Type B pancreatic cell (in vitro differentiated cells): Measurements from ENCODE around the gene GGT1. TPM values are rescaled to one million over a fixed set of nuclear protein-coding genes. Genes with fewer than 3 reads are reported as not detected.

Experiments used
- DNase-seq: peaks from one replicate; pipeline ENCODE4 v3.0.0; 2021; ENCODE audit warnings: mixed read lengths; ENCODE audit not compliant: unreplicated experiment; ENCODE audit errors: extremely low spot score
- H3K27ac Mint-ChIP-seq: 2 replicates; pipeline ENCODE4 v1.8.0; 2021; ENCODE audit warnings: mild to moderate bottlenecking, mixed read lengths
- H3K27me3 Mint-ChIP-seq: 2 replicates; pipeline ENCODE4 v1.8.0; 2021; ENCODE audit warnings: mixed read lengths
- H3K36me3 Mint-ChIP-seq: 2 replicates; pipeline ENCODE4 v1.8.0; 2021; ENCODE audit warnings: mixed read lengths
- H3K4me1 Mint-ChIP-seq: one replicate; pipeline ENCODE4 v1.8.0; 2021; ENCODE audit warnings: mixed read lengths; ENCODE audit not compliant: unreplicated experiment
- H3K4me3 Mint-ChIP-seq: 2 replicates; pipeline ENCODE4 v1.8.0; 2021; ENCODE audit warnings: mild to moderate bottlenecking, mixed read lengths
- H3K9me3 Mint-ChIP-seq: 2 replicates; pipeline ENCODE4 v1.8.0; 2021; ENCODE audit warnings: mixed read lengths
- total RNA-seq: library from RNA; stranded (reverse); gene quantifications from 2 replicates; pipeline ENCODE4 v1.2.1, GENCODE V29; 2021; ENCODE audit warnings: low replicate concordance
- TF ChIP-seq, protein P1 (sequence below): fragments of 200-600 bp; sonication (generic); conservative IDR thresholded peaks from 2 replicates; pipeline ENCODE4 v1.5.0; 2021; ENCODE audit warnings: antibody characterized with exemption, mild to moderate bottlenecking

Gene GGT1
- total RNA-seq, 1 donor from 2014 or later = 4.2 TPM

DNA sequence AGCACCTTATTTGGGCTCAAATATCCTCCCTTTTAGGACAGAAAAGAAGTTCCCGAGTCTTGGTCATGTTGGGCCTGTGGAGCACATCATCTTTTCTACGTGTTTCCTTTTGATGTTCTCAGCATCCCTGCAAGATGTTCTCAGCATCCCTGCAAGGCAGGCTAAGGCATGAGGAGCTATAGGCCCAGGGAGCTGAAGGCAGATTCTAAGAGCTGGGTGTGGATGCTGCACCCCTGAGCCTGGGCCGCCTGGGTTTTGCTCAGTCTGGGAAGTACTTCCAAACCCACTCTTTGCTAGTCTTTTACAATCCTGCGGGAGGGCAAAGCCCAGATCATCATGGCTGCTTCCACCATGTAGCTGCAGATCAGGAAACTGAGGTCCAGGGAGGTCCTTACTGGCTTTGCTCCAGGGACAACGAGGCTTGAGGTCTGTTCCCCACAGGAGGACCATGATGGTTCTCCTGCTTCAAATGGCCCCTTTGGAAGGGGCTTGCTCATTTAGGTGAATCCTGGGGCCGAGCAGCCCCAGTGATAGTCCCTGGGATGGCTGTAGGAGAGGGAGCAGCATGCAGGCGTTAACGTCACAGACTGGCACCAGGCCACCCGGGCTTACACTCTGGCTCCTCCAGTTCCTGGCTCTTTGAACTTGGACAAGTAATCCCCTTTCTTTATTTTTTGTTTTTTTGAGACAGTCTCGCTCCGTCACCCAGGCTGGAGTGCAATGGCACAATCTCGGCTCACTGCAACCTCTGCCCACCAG is 20.8 kb upstream of the GGT1 start:
- DNase-seq = no peak
- no peak overlapping the region for H3K27ac Mint-ChIP-seq
- no peaks in the 10 kb centered on the region for H3K27me3 Mint-ChIP-seq
- H3K9me3 Mint-ChIP-seq = no peaks in the 10 kb centered on the region
- peaks cover 10% of the 10 kb centered on the region for H3K4me1 Mint-ChIP-seq
- no peaks in the 10 kb centered on the region for H3K36me3 Mint-ChIP-seq
- H3K4me3 Mint-ChIP-seq = no peak overlapping the region
- TF ChIP-seq, protein P1, sequence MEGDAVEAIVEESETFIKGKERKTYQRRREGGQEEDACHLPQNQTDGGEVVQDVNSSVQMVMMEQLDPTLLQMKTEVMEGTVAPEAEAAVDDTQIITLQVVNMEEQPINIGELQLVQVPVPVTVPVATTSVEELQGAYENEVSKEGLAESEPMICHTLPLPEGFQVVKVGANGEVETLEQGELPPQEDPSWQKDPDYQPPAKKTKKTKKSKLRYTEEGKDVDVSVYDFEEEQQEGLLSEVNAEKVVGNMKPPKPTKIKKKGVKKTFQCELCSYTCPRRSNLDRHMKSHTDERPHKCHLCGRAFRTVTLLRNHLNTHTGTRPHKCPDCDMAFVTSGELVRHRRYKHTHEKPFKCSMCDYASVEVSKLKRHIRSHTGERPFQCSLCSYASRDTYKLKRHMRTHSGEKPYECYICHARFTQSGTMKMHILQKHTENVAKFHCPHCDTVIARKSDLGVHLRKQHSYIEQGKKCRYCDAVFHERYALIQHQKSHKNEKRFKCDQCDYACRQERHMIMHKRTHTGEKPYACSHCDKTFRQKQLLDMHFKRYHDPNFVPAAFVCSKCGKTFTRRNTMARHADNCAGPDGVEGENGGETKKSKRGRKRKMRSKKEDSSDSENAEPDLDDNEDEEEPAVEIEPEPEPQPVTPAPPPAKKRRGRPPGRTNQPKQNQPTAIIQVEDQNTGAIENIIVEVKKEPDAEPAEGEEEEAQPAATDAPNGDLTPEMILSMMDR = no peak

DNA sequence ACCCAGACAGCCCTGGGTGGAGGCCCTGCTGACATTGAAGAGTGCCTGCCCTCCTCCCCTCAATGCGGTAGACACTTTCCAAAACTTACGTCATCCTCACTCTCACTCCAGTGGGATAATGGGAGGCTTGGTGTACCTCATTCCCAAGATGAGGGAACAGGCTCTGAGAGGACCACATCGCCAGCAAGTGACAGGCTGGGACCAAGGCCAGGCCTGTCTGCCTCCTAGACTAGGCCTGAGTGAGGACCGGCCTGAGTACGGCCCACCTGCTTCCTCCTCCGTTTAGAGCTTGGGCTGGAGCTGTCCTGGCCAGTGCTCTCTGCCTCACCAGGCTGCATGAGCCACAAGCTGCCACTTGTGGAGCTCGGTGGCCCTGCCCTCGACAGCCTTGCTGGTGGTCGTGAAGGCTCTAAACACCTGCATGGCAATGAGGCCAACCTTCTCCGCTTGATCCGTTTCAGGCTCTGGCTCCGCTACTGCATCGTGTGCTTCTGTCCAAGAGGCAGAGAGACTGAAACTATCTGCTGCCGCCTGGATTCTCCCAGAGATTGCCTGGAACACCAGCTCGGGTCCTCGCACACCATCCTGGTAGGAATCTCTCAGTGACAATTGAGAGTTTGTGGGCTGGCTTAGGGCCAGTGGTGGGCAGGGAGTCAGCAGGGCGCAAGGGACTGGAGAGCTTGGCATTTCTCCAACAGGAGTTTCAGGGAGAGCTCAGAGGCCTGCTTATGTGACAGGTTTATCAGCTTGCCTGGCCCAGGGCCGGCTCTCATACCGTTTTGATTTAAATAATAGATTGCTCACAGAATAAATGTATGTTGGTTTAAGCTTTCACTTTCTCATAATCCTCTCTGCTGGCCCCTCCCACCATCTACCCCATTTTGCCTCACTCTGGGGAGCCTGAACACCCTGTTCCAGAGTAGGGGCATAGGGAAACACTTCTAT is 19.5 kb upstream of the GGT1 start:
- Mint-ChIP-seq H3K4me1 (peaks cover 4% of the 10 kb centered on the region), H3K4me3 (no peak overlapping the region), H3K36me3 (no peaks in the 10 kb centered on the region), H3K27me3 (no peaks in the 10 kb centered on the region), H3K9me3 (no peaks in the 10 kb centered on the region), H3K27ac (no peak overlapping the region)
- DNase-seq = no peak
- TF ChIP-seq, protein P1 = no peak

DNA sequence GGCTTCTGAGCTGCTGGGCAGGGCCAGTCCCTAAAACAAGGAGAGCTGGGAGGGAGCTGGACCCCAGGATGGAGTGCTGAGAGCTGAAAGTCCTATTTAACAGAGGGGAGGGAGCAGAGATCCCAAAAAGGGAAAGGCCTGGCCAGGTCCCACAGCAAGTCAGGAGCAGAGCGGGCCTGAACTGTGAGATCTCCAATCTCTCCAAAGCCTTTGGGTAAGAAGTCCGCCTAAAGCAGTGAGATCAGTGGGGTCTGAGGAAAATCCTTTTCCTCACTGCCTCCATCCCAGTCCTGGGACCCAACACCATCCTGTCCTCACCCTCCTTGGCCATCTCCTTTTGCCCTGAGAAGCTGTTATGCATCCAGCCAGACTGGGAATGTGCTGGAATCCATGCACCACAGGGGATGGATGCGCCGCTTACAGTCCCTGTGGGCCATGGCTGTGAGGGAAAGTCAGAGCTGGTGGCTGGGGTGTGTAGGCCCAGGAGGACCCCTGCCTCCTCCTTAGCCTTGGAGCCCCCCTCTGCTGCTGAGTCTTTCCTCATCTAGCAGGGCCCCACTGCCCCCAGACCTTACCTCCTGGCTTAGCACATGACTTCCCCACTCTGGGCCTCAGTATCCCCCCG is 18.7 kb upstream of the GGT1 start:
- no peak for DNase-seq
- no peaks in the 10 kb centered on the region for H3K27me3 Mint-ChIP-seq
- no peak overlapping the region for H3K4me3 Mint-ChIP-seq
- H3K36me3 Mint-ChIP-seq = no peaks in the 10 kb centered on the region
- no peaks in the 10 kb centered on the region for H3K4me1 Mint-ChIP-seq
- H3K27ac Mint-ChIP-seq = no peak overlapping the region
- TF ChIP-seq, protein P1 = no peak
- H3K9me3 Mint-ChIP-seq = no peaks in the 10 kb centered on the region

DNA sequence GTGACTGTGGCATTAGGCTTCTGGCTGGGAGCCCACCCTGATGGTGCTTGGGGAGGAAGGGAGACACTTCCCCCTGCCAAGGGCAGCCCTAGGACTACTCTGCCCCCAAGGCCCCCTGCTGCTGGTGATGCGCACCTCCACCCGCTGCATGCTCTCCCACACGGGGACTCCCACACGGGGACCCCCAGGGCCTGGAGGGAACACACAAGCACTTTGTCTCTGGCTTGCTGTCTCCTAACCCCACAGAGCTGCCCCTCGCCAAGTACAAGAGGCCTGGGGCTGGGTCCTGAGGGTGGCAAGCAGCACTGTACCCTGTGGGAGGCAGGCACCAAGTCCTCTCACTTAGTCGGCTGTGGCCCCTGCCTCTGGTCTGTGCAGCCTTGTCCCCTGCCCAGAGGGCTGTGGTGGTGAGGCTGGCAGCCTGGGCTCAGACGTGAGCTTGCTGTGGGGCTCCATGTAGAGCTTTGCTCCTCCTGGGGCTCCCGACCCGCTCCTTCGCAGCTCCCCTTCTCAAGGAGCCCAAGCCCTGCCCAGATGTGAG is 18.1 kb upstream of the GGT1 start:
- TF ChIP-seq, protein P1 = no peak
- H3K9me3 Mint-ChIP-seq = no peaks in the 10 kb centered on the region
- H3K4me1 Mint-ChIP-seq = no peaks in the 10 kb centered on the region
- no peak overlapping the region for H3K4me3 Mint-ChIP-seq
- no peak overlapping the region for H3K27ac Mint-ChIP-seq
- H3K27me3 Mint-ChIP-seq = no peaks in the 10 kb centered on the region
- DNase-seq = no peak
- H3K36me3 Mint-ChIP-seq = no peaks in the 10 kb centered on the region

DNA sequence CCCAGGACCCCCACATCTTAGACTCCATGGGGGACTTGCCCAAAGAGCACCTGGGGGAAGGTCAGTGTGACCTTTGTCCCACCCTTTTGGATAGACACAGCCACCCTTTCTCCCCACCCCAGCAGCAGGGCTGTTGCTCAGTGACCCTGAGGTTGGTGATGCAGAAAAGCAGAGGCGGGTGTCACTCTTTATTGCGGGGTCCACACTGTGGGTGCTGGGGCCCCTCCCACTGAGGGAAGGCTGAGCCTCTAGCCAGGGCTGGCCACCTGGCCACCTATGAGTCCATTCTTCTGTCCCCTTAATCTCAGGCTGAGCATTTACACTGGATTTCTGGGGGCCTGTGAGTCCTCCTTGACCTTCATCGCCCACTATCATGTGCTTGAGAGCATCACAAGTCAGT is 17.5 kb upstream of the GGT1 start:
- H3K4me1 Mint-ChIP-seq = no peaks in the 10 kb centered on the region
- no peaks in the 10 kb centered on the region for H3K36me3 Mint-ChIP-seq
- H3K9me3 Mint-ChIP-seq = no peaks in the 10 kb centered on the region
- no peak for DNase-seq
- no peaks in the 10 kb centered on the region for H3K27me3 Mint-ChIP-seq
- TF ChIP-seq, protein P1 = no peak
- H3K4me3 Mint-ChIP-seq = no peak overlapping the region
- H3K27ac Mint-ChIP-seq = no peak overlapping the region
